Peyer's patch (tissue), 4 donors: ENCODE results near the gene CYSRT1. TPM values are rescaled to one million over a fixed set of nuclear protein-coding genes. Genes with fewer than 3 reads are reported as not detected.
"Not testable (repeated sequence)": the region's sequence is repeated elsewhere in the genome, so short reads cannot be mapped to it uniquely, and the experiment has no call there.

ENCODE experiments used
- DNase-seq, 3 donors: peaks; one replicate each; pipeline ENCODE4 v3.0.0-alpha.2; 2017 to 2019
- H3K27ac ChIP-seq, 4 donors: fragments of 200-600 bp; sonication (generic); one replicate each; pipeline ENCODE4 v1.5.1; 2016 to 2019
- H3K27me3 ChIP-seq, 2 donors: fragments of 200-600 bp; sonication (generic); one replicate each; pipeline ENCODE4 v1.5.1; 2019
- H3K36me3 ChIP-seq, 3 donors: fragments of 200-600 bp; sonication (generic); one replicate each; pipeline ENCODE4 v1.5.1; 2016 to 2019
- H3K4me1 ChIP-seq, 4 donors: fragments of 200-600 bp; sonication (generic); one replicate each; pipeline ENCODE4 v1.5.1; 2016 to 2019
- H3K4me3 ChIP-seq, 4 donors: fragments of 200-600 bp; sonication (generic); 1 replicate in 3 of 4; 2 replicates in 1 of 4; pipeline ENCODE4 v1.5.1; 2016 to 2019; ENCODE audit warnings: mild to moderate bottlenecking in 1 of 4
- H3K9me3 ChIP-seq, 4 donors: fragments of 200-600 bp; sonication (generic); one replicate each; pipeline ENCODE4 v1.5.1; 2016 to 2019; ENCODE audit warnings: mild to moderate bottlenecking in 1 of 4
- POLR2A ChIP-seq, 2 donors: fragments of 450-650 bp; IDR thresholded peaks; one replicate each; pipeline ENCODE4 v1.5.1; 2017; ENCODE audit warnings: antibody characterized with exemption in 2 of 2, mild to moderate bottlenecking in 2 of 2, moderate library complexity in 2 of 2
- total RNA-seq, 4 donors: library from RNA; depleted of rRNA; stranded (reverse); fragments of >200 nt; gene quantifications; one replicate each; pipeline ENCODE4 v1.1.0, GENCODE V29; 2016
- TF ChIP-seq, protein P1 (sequence below), 6 experiments: fragments of 450-650 bp in 4 of 6; fragments of 200-600 bp in 2 of 6; sonication (generic) in 1 of 6; IDR thresholded peaks; one replicate each; pipeline ENCODE4 v1.5.1; 2017 to 2019; ENCODE audit warnings: antibody characterized with exemption in 6 of 6, mild to moderate bottlenecking in 3 of 6, moderate library complexity in 1 of 6

Gene CYSRT1
- total RNA-seq, 4 donors from 2014 or later, result 1.3 to 1.9 TPM; not detected in 2

DNA sequence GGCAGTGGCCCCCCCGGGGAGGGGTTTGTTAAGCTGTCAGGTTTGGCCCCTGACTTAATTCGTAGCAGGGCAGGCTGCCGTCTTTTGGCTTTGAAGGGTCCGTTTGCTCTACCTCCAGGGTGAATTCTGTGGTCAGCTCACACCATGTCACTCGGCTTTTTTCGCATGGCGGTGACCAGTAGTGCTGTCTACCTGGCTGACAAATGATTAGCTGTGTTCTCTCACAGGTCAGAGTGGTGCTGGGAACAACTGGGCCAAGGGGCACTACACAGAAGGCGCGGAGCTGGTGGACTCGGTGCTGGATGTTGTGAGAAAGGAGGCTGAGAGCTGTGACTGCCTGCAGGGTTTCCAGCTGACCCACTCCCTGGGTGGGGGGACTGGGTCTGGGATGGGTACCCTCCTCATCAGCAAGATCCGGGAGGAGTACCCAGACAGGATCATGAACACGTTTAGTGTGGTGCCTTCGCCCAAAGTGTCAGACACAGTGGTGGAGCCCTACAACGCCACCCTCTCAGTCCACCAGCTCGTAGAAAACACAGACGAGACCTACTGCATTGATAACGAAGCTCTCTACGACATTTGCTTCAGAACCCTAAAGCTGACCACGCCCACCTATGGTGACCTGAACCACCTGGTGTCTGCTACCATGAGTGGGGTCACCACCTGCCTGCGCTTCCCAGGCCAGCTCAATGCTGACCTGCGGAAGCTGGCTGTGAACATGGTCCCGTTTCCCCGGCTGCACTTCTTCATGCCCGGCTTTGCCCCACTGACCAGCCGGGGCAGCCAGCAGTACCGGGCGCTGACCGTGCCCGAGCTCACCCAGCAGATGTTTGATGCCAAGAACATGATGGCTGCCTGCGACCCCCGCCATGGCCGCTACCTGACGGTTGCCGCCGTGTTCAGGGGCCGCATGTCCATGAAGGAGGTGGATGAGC is 17.6 kb downstream of the CYSRT1 start:
- H3K27ac ChIP-seq, result peak overlapping the region in 3 of 4 donors; percentile 93 to 100 (median 95)
- peaks cover 0 to 19% (median 0%) of the 10 kb centered on the region in 3 donors for H3K36me3 ChIP-seq
- H3K4me3 ChIP-seq, result peak overlapping the region; percentile 70 to 99 (median 86)
- TF ChIP-seq, protein P1, sequence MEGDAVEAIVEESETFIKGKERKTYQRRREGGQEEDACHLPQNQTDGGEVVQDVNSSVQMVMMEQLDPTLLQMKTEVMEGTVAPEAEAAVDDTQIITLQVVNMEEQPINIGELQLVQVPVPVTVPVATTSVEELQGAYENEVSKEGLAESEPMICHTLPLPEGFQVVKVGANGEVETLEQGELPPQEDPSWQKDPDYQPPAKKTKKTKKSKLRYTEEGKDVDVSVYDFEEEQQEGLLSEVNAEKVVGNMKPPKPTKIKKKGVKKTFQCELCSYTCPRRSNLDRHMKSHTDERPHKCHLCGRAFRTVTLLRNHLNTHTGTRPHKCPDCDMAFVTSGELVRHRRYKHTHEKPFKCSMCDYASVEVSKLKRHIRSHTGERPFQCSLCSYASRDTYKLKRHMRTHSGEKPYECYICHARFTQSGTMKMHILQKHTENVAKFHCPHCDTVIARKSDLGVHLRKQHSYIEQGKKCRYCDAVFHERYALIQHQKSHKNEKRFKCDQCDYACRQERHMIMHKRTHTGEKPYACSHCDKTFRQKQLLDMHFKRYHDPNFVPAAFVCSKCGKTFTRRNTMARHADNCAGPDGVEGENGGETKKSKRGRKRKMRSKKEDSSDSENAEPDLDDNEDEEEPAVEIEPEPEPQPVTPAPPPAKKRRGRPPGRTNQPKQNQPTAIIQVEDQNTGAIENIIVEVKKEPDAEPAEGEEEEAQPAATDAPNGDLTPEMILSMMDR (IDR thresholded peaks at IDR 0.05), result no peak
- TF ChIP-seq POLR2A (IDR thresholded peaks at IDR 0.05), result peak in 1 of 2 donors; percentile 24
- peaks cover 0 to 45% (median 2%) of the 10 kb centered on the region in 4 donors for H3K4me1 ChIP-seq
- H3K27me3 ChIP-seq, result no peaks in the 10 kb centered on the region
- no peaks in the 10 kb centered on the region for H3K9me3 ChIP-seq
- DNase-seq, result no peak

DNA sequence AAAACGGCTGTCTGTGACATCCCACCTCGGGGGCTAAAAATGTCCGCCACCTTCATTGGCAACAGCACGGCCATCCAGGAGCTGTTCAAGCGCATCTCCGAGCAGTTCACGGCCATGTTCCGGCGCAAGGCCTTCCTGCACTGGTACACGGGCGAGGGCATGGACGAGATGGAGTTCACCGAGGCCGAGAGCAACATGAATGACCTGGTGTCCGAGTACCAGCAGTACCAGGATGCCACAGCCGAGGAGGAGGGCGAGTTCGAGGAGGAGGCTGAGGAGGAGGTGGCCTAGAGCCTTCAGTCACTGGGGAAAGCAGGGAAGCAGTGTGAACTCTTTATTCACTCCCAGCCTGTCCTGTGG is 18.3 kb downstream of the CYSRT1 start:
- peak overlapping the region in 1 of 4 donors; percentile 30 for H3K27ac ChIP-seq
- H3K4me1 ChIP-seq, result peaks cover 0 to 38% (median 0%) of the 10 kb centered on the region in 4 donors
- H3K4me3 ChIP-seq, result peak overlapping the region in 2 of 4 donors; percentile 70 to 99
- not testable (repeated sequence) for H3K9me3 ChIP-seq, H3K27me3 ChIP-seq, DNase-seq
- H3K36me3 ChIP-seq, result peaks cover 0 to 19% (median 0%) of the 10 kb centered on the region in 3 donors

DNA sequence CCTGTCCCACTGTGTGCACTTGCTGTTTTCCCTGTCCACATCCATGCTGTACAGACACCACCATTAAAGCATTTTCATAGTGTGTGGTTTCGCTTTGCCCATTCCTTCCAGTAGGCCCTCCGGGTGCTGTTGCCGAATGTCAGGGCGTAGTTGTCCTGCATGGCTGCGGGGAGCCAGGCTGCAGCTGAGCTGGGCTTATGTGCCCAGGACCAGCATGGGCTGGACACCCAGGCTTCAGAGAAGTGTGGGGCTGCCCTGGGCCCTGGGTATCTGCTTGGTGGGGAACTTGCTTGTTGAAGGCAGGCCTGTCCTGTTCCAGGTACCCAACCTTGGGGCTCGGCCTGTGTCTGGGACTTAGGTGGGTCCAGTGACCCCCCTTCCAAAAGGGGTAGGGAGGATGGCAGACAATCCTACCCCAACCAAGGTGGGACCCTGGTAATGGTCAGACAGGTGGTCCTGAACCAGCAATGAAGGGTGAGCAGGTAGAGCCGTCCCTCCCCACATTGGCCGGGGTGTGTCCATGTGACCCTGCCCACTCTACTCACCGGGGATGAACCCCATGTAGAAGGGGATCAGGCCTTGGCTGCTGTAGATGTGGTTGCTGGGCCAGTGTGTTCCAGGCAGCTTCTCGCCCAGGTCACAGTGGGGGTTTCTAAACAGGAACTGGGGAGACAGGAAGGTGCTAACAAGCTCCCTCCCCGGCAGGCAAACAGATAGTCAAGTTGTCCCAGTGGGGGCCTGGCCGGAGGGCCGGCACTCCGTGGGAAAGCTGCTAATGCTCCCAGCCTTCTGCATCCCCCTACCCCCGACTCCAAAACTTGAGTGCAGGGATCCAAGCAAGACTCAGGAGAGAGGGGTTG is 18.9 kb downstream of the CYSRT1 start:
- peak overlapping the region in 1 of 4 donors; percentile 30 for H3K27ac ChIP-seq
- peaks cover 0 to 34% (median 0%) of the 10 kb centered on the region in 4 donors for H3K4me1 ChIP-seq
- no peaks in the 10 kb centered on the region for H3K27me3 ChIP-seq
- peak overlapping the region in 2 of 4 donors; percentile 70 to 99 for H3K4me3 ChIP-seq
- H3K36me3 ChIP-seq, result peaks cover 0 to 19% (median 0%) of the 10 kb centered on the region in 3 donors
- DNase-seq, result no peak
- TF ChIP-seq, protein P1 (IDR thresholded peaks at IDR 0.05), result no peak
- TF ChIP-seq POLR2A (IDR thresholded peaks at IDR 0.05), result peak; percentile 9 to 19
- no peaks in the 10 kb centered on the region for H3K9me3 ChIP-seq

DNA sequence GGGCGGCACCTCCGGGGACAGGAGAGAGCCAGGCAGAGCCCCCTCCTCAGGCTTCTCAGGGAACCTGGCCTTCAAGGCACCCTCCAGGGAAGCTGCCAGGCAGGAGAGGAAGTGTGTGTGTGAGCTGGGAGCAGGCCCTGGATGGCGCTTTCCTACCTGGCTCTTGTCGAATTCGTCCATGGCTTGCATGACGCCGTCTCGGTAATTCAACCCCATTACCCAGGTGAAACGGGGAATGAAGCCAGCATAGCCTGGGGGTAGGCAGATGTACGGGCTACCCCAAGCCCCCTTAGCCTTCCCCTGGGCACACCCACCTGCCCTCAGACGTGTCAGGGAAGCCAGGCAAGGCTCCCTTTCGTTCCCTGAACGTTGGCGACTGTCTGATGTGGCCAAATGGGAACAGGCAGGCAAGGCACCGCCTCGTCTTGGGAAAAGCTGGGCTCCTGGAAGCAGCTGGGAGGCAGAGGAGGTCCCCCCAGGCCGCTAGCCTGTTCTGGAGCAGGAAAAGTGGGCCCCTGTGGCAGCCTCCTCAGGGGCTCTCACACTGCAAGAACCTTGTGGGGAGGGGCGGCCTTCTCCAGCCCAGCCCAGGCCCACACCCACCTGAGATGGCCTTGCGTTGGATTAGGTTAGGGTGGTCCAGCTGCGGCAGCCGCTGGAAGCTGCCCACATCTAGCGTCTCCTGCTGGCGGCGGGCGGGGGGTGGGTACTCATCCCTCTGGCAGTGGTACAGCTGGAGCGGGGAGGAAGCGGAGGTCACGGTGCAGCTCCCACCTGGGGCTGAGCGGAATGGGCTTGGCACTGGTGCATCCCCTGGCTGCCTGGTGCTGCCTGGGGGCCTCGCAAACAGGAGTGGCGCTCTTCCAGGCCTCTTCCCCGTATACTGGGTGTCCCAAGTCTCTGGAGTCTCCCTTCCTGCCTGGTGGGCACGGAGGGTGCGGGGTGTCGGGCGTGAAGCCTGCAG is 19.8 kb downstream of the CYSRT1 start:
- peak overlapping the region in 1 of 4 donors; percentile 8 for H3K27ac ChIP-seq
- no peak for DNase-seq
- H3K9me3 ChIP-seq, result no peaks in the 10 kb centered on the region

More for the DNA sequence above, 19.8 kb downstream of the CYSRT1 start:
- no peak for TF ChIP-seq POLR2A (IDR thresholded peaks at IDR 0.05)
- TF ChIP-seq, protein P1 (IDR thresholded peaks at IDR 0.05), result no peak
- H3K4me3 ChIP-seq, result no peak overlapping the region
- no peaks in the 10 kb centered on the region for H3K27me3 ChIP-seq
- peaks cover 0 to 25% (median 0%) of the 10 kb centered on the region in 4 donors for H3K4me1 ChIP-seq
- H3K36me3 ChIP-seq, result peaks cover 0 to 19% (median 0%) of the 10 kb centered on the region in 3 donors
